ENCODE data around the gene VAT1L. TPM values are rescaled to one million over a fixed set of nuclear protein-coding genes. Genes with fewer than 3 reads are reported as not detected.
A peak's percentile ranks its signal among the peaks of the same experiment; 100 is the strongest.

The VAT1L gene
- total and polyA plus RNA-seq, 2 donors (not counting 3 experiments of a cell fraction or from before 2014, with no cell fraction given), result 0.46 to 1.5 TPM

- Histone ChIP-seq H4K20me1 (replicated peaks; ENCODE audit: control insufficient read depth, extremely low read depth, insufficient read depth, low read length) (no peaks in the 10 kb centered on the region), H3K4me3 (replicated peaks in 1 of 3; ENCODE audit: insufficient read depth in 1 of 3, low read depth in 1 of 3, low read length in 3 of 3) (no peak overlapping the region), H3K27me3 (ENCODE audit: control insufficient read depth in 2 of 2, insufficient read depth in 2 of 2, low read length in 2 of 2) (no peaks in the 10 kb centered on the region), H3K9me3 (replicated peaks; ENCODE audit: control insufficient read depth, insufficient read depth, low read length) (no peaks in the 10 kb centered on the region), H3K4me1 (ENCODE audit: control insufficient read depth, extremely low read depth, insufficient read depth, low read length) (no peaks in the 10 kb centered on the region), H3K9me1 (replicated peaks; ENCODE audit: control insufficient read depth, extremely low read depth, insufficient read depth, low read length) (no peaks in the 10 kb centered on the region), H3K27ac (ENCODE audit: insufficient read depth, low read depth, low read length) (no peak overlapping the region), H3K79me2 (ENCODE audit: control insufficient read depth, insufficient read depth, low read length) (no peaks in the 10 kb centered on the region), H3K36me3 (ENCODE audit: control insufficient read depth in 2 of 2, extremely low read depth in 1 of 2, insufficient read depth in 2 of 2, low read length in 2 of 2) (no peaks in the 10 kb centered on the region), H3K4me2 (ENCODE audit: insufficient read depth, low read length) (no peak overlapping the region), H3K9ac (replicated peaks; ENCODE audit: extremely low read depth, insufficient read depth, low read length) (no peak overlapping the region), H2AFZ (ENCODE audit: low read depth, low read length) (no peak overlapping the region)
- FAIRE-seq (no peak), DNase-seq (ENCODE audit: low read depth, low spot score) (no peak)
- ChIA-PET POLR2A (interaction anchor here (0.6 kb wide), 1 partner anchor 735 kb away, joined by 8 read pairs; no protein-coding TSS in a partner anchor), CTCF (interaction anchor here (0.7 to 4.4 kb wide), 12 partner anchors 15 to 533 kb away, joined by 3 to 40 read pairs (median 3); no protein-coding TSS in a partner anchor)
- dilution Hi-C loops (cut with MboI; ENCODE audit: extremely low pct_ligation_motif_present, low sequenced_read_pairs) (no loop called here), intact Hi-C loops (cut with micrococcal nuclease) (loop anchor here (2.0 kb wide), 2 partner anchors 182 to 532 kb away; partner anchors contain the start of gene VAT1L)
- TF ChIP-seq POLR2A (IDR thresholded peaks at IDR 0.05; ENCODE audit: low read depth, low read length) (no peak), FOS (IDR thresholded peaks at IDR 0.05; ENCODE audit: borderline replicate concordance, insufficient read depth, low read length) (no peak)
- BruUV-seq (replicated peaks), result no TSS peak
These were observed 182.0 kb downstream of the VAT1L start for GRCh38 chr16:77970371-77970770.

GRCh38 chr16:77971306-77972061 is 183.1 kb downstream of the VAT1L start:
- peak; percentile 78 for FAIRE-seq

More at GRCh38 chr16:77971306-77972061, 183.1 kb downstream of the VAT1L start:
- dilution Hi-C loops (cut with MboI; ENCODE audit: extremely low pct_ligation_motif_present, low sequenced_read_pairs), result no loop called here
- no TSS peak for BruUV-seq (replicated peaks)
- Histone ChIP-seq H3K27ac (ENCODE audit: insufficient read depth, low read depth, low read length) (no peak overlapping the region), H3K4me2 (ENCODE audit: insufficient read depth, low read length) (no peak overlapping the region), H2AFZ (ENCODE audit: low read depth, low read length) (no peak overlapping the region), H3K9ac (replicated peaks; ENCODE audit: extremely low read depth, insufficient read depth, low read length) (no peak overlapping the region), H3K27me3 (ENCODE audit: control insufficient read depth in 2 of 2, insufficient read depth in 2 of 2, low read length in 2 of 2) (no peaks in the 10 kb centered on the region), H3K79me2 (ENCODE audit: control insufficient read depth, insufficient read depth, low read length) (no peaks in the 10 kb centered on the region), H4K20me1 (replicated peaks; ENCODE audit: control insufficient read depth, extremely low read depth, insufficient read depth, low read length) (no peaks in the 10 kb centered on the region), H3K9me1 (replicated peaks; ENCODE audit: control insufficient read depth, extremely low read depth, insufficient read depth, low read length) (no peaks in the 10 kb centered on the region), H3K4me1 (ENCODE audit: control insufficient read depth, extremely low read depth, insufficient read depth, low read length) (no peaks in the 10 kb centered on the region), H3K36me3 (ENCODE audit: control insufficient read depth in 2 of 2, extremely low read depth in 1 of 2, insufficient read depth in 2 of 2, low read length in 2 of 2) (no peaks in the 10 kb centered on the region), H3K9me3 (replicated peaks; ENCODE audit: control insufficient read depth, insufficient read depth, low read length) (no peaks in the 10 kb centered on the region), H3K4me3 (replicated peaks in 1 of 3; ENCODE audit: insufficient read depth in 1 of 3, low read depth in 1 of 3, low read length in 3 of 3) (no peak overlapping the region)
- POLR2A ChIA-PET, result no interaction called here
- peak; percentile 52 for DNase-seq (ENCODE audit: low read depth, low spot score)
- CTCF ChIA-PET, result interaction anchor here (0.8 to 4.4 kb wide), 9 partner anchors 16 to 534 kb away, joined by 3 to 40 read pairs (median 6); no protein-coding TSS in a partner anchor
- intact Hi-C loops (cut with micrococcal nuclease), result loop anchor here (1.0 to 2.0 kb wide), 6 partner anchors 32 to 735 kb away; partner anchors contain the start of gene VAT1L
- TF ChIP-seq CTCF (IDR thresholded peaks at IDR 0.05; ENCODE audit: extremely low read depth in 1 of 2, insufficient read depth in 1 of 2, low read depth in 1 of 2, low read length in 2 of 2) (peak; percentile 73 to 81), POLR2AphosphoS5 (IDR thresholded peaks at IDR 0.05; ENCODE audit: insufficient read depth, low read depth, low read length) (no peak)
